Keratinocyte (primary cell): Measurements from ENCODE around the gene C1S. TPM values are rescaled to one million over a fixed set of nuclear protein-coding genes. Genes with fewer than 3 reads are reported as not detected.

Experiments used
- DNase-seq: peaks from one replicate; pipeline ENCODE4 v3.0.0-alpha.2; 2011; ENCODE audit warnings: low read depth, missing footprints, low spot score
- FAIRE-seq: peaks from 2 replicates; lab custom pipeline; 2011; peaks lifted over from hg19 to GRCh38; lab: Jason Lieb, UNC
- H2AFZ ChIP-seq: 2 replicates; pipeline ENCODE4 v1.6.0; 2012; ENCODE audit warnings: low read length, control low read depth, inconsistent platforms; ENCODE audit not compliant: control insufficient read depth
- H3K27ac ChIP-seq: 2 replicates; pipeline ENCODE4 v1.5.1; 2011; ENCODE audit warnings: low read length; ENCODE audit not compliant: control insufficient read depth, insufficient read depth
- H3K27me3 ChIP-seq: 3 replicates; pipeline ENCODE4 v1.6.0; 2011; ENCODE audit warnings: low read length; ENCODE audit not compliant: control insufficient read depth, insufficient read depth; ENCODE audit errors: extremely low read depth
- H3K36me3 ChIP-seq, 2 experiments: 2 replicates in 1 of 2; 3 replicates in 1 of 2; pipeline ENCODE4 v1.5.1; 2011; ENCODE audit warnings: low read length in 2 of 2, mild to moderate bottlenecking in 1 of 2; ENCODE audit not compliant: control insufficient read depth in 2 of 2, insufficient read depth in 2 of 2; ENCODE audit errors: extremely low read depth in 1 of 2
- H3K4me1 ChIP-seq: 3 replicates; pipeline ENCODE4 v1.5.1; 2011; ENCODE audit warnings: low read length; ENCODE audit not compliant: control insufficient read depth, insufficient read depth; ENCODE audit errors: extremely low read depth
- H3K4me2 ChIP-seq: 3 replicates; pipeline ENCODE4 v1.6.0; 2011; ENCODE audit warnings: low read depth, low read length; ENCODE audit not compliant: control insufficient read depth, insufficient read depth; ENCODE audit errors: extremely low read depth
- H3K4me3 ChIP-seq, 3 experiments: fragments of 200-600 bp in 1 of 3; sonication (generic) in 1 of 3; 2 replicates in 2 of 3; 3 replicates in 1 of 3; pipeline ENCODE4 v1.5.1; 2011 to 2016; ENCODE audit warnings: low read length in 3 of 3, mild to moderate bottlenecking in 3 of 3, control low read depth in 2 of 3, inconsistent platforms in 1 of 3, low read depth in 1 of 3, mixed read lengths in 1 of 3, mixed run types in 1 of 3, moderate library complexity in 1 of 3; ENCODE audit not compliant: control insufficient read depth in 2 of 3, insufficient read depth in 2 of 3; ENCODE audit errors: extremely low read depth in 1 of 3
- H3K79me2 ChIP-seq: 2 replicates; pipeline ENCODE4 v1.6.0; 2012; ENCODE audit warnings: low read length; ENCODE audit not compliant: control insufficient read depth, insufficient read depth
- H3K9ac ChIP-seq: 3 replicates; pipeline ENCODE4 v1.6.0; 2011; ENCODE audit warnings: low read length; ENCODE audit not compliant: control insufficient read depth, insufficient read depth; ENCODE audit errors: extremely low read depth
- H3K9me1 ChIP-seq: 3 replicates; pipeline ENCODE4 v1.6.0; 2011; ENCODE audit warnings: low read length; ENCODE audit not compliant: control insufficient read depth, insufficient read depth; ENCODE audit errors: extremely low read depth
- H3K9me3 ChIP-seq: 2 replicates; pipeline ENCODE4 v1.5.1; 2012; ENCODE audit warnings: low read depth, low read length; ENCODE audit not compliant: control insufficient read depth
- H4K20me1 ChIP-seq: 3 replicates; pipeline ENCODE4 v1.6.0; 2011; ENCODE audit warnings: low read length; ENCODE audit not compliant: control insufficient read depth, insufficient read depth; ENCODE audit errors: extremely low read depth
- CTCF ChIP-seq, 3 experiments: IDR thresholded peaks in 1 of 3; conservative IDR thresholded peaks in 1 of 3; optimal IDR thresholded peaks in 1 of 3; 2 replicates in 2 of 3; 3 replicates in 1 of 3; pipeline versions ENCODE3 to v1.5.1; 2011; ENCODE audit warnings: low read length in 3 of 3, mild to moderate bottlenecking in 3 of 3, moderate library complexity in 2 of 3, control low read depth in 1 of 3, inconsistent platforms in 1 of 3; ENCODE audit not compliant: insufficient read depth in 2 of 3; ENCODE audit errors: extremely low read depth in 1 of 3
- EZH2 ChIP-seq: IDR thresholded peaks from one replicate; pipeline ENCODE4 v1.6.1; 2012; ENCODE audit warnings: inconsistent platforms, mild to moderate bottlenecking, low read length, moderate library complexity
- dilution Hi-C: fragments of 300-500 bp; cut with MboI; formaldehyde crosslinking; loops from one replicate; pipeline ENCODE4 v1.7.0; 2020; ENCODE audit warnings: low sequenced_read_pairs; ENCODE audit not compliant: extremely low pct_ligation_motif_present
- polyA plus RNA-seq, 5 experiments: library from polyadenylated mRNA; depleted of rRNA in 3 of 5; stranded (reverse) in 3 of 5; stranded (forward) in 1 of 5; unstranded in 1 of 5; fragments of >200 nt; gene quantifications; 1 replicate in 1 of 5; 2 replicates in 3 of 5; 3 replicates in 1 of 5; pipeline versions ENCODE4 v1.2.1 to v1.2.3, GENCODE V29; 2011 to 2012; ENCODE audit warnings: missing spikeins in 2 of 5, low read depth in 1 of 5, low replicate concordance in 1 of 5

C1S gene
- polyA plus RNA-seq, 1 donor (not counting 4 experiments of a cell fraction or from before 2014, with no cell fraction given) = 2.6 TPM

GRCh38 chr12:7023114-7023513 is 37.4 kb upstream of the C1S start:
- Histone ChIP-seq H3K4me3 (no peak overlapping the region), H3K4me1 (peaks cover 11% of the 10 kb centered on the region), H3K79me2 (peaks cover 1% of the 10 kb centered on the region), H3K9ac (no peak overlapping the region), H2AFZ (no peak overlapping the region), H3K27me3 (no peaks in the 10 kb centered on the region), H3K4me2 (no peak overlapping the region), H3K9me3 (no peaks in the 10 kb centered on the region), H3K9me1 (no peaks in the 10 kb centered on the region), H4K20me1 (no peaks in the 10 kb centered on the region), H3K36me3 (no peaks in the 10 kb centered on the region), H3K27ac (no peak overlapping the region)
- TF ChIP-seq EZH2 (no peak), CTCF (optimal IDR thresholded peaks at IDR 0.05 in 1 of 3, IDR thresholded peaks at IDR 0.05 in 1 of 3, conservative IDR thresholded peaks at IDR 0.05 in 1 of 3; ENCODE audit: extremely low read depth in 1 of 3, insufficient read depth in 2 of 3, low read length in 3 of 3) (no peak)
- dilution Hi-C loops = no loop called here
- DNase-seq (no peak), FAIRE-seq (no peak)

GRCh38 chr12:7026854-7027253 is 33.7 kb upstream of the C1S start:
- DNase-seq (no peak), FAIRE-seq (no peak)
- no peaks in the 10 kb centered on the region for H4K20me1 ChIP-seq
- no peak overlapping the region for H2AFZ ChIP-seq
- H3K4me3 ChIP-seq = no peak overlapping the region
- H3K9me1 ChIP-seq = no peaks in the 10 kb centered on the region
- H3K27me3 ChIP-seq = no peaks in the 10 kb centered on the region
- no peaks in the 10 kb centered on the region for H3K9me3 ChIP-seq
- H3K4me2 ChIP-seq = no peak overlapping the region
- dilution Hi-C loops = no loop called here
- H3K27ac ChIP-seq = no peak overlapping the region
- H3K9ac ChIP-seq = no peak overlapping the region
- TF ChIP-seq EZH2 (no peak), CTCF (optimal IDR thresholded peaks at IDR 0.05 in 1 of 3, IDR thresholded peaks at IDR 0.05 in 1 of 3, conservative IDR thresholded peaks at IDR 0.05 in 1 of 3; ENCODE audit: extremely low read depth in 1 of 3, insufficient read depth in 2 of 3, low read length in 3 of 3) (no peak)
- H3K79me2 ChIP-seq = no peaks in the 10 kb centered on the region
- H3K36me3 ChIP-seq = no peaks in the 10 kb centered on the region
- H3K4me1 ChIP-seq = peaks cover 5% of the 10 kb centered on the region
